AG10803 (cell line): ENCODE data around the gene TNS1.

Experiments used
- DNase-seq: peaks from one replicate; pipeline ENCODE4 v3.0.0; 2010; ENCODE audit warnings: low read depth
- H3K4me3 ChIP-seq: 2 replicates; pipeline ENCODE4 v1.5.1; 2011; ENCODE audit warnings: mild to moderate bottlenecking, low read length, control low read depth
- CTCF ChIP-seq: conservative IDR thresholded peaks from 2 replicates; pipeline ENCODE4 v1.5.1; 2011; ENCODE audit warnings: mild to moderate bottlenecking, low read length, control low read depth, inconsistent platforms

Gene TNS1

DNA sequence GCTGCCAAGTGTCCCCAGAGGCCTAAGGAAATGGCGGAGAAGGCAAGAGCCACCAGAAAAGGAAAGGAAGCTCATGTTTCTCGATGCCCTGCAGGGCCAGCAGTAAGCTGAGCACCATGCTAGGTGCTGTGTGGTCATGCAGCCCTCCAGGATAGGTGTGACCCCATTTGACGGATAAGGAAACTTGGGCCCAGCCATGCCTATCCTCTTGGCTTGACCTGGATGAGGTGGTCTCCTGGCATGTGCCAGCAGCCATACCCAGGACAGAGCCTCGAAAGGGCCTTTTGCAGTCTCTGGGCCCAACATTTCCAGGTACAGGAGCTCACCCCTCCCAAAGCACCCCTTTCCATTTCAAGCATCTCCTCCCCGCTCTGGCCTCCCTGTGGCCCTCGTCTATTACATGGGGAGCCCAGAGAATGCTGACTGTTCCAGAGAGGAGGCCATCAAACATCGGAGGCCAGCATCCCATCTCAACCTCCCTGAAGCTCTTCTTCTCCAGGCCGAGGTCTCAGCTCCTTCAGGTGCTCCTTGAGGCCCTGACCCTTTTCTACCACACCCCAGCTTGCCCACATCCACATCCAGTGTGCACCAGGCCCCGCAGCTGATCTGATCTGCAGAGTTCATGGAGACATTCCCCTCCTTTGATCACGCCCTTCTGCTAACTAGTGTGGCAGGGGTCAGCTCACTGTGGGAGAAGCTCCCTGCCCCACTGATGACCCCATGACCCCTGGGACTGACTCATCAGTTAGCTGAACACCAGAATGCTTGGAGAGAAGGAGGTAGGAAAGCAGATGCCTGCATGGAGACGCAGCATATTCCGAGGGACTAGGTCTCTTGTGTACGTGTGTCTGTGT, 208.4 kb downstream of the TNS1 start:
- H3K4me3 ChIP-seq = no peak overlapping the region
- no peak for DNase-seq
- no peak for TF ChIP-seq CTCF

GRCh38 chr2:217793566-217794132, 209.1 kb downstream of the TNS1 start:
- no peak overlapping the region for H3K4me3 ChIP-seq
- DNase-seq = no peak
- TF ChIP-seq CTCF = no peak

DNA sequence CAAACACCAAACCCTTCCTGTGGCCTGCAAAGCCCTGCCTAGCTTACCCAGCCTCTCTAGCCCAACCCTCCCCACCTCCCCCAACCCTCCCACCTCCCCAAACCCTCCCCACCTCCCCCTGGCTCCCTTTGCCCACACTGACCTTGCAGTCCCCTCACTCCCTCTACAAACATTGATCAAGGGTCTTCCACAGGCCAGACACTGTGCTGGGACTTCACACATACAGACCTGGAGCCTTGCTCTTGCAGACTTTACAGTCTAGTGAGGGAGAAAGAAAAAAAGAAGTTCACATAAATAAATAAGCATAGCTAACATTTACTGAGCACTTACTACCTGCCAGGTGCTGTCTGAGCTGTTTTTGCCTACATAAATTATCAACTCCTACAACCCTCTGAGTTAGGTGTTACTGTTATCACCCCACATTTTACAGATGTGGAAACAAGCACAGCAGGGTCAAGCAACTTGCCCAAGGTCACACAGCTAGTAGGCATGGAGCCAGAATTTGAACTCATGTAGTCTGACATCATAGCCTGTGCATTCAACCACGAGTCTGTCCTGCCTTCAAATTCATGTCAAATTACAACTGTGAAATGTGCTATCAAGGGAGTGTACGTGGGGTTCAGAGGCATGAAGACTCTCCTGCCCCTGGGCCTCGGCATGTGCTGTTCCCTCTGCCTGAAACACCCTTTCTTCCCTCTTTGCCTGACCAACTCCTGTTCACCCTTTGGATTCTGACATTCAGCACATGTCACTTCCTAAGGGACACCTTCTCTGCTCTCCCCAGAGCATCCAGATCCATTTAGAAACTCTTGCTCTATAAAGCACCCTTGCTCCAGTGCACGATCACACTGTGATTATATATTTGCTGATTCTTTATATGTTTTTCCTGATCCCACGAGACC, 209.9 kb downstream of the TNS1 start:
- TF ChIP-seq CTCF = no peak
- peak; percentile 25 for DNase-seq
- H3K4me3 ChIP-seq = no peak overlapping the region

- TF ChIP-seq CTCF = no peak
- DNase-seq = no peak
Measured at GRCh38 chr2:217791551-217791950, 211.2 kb downstream of the TNS1 start.

DNA sequence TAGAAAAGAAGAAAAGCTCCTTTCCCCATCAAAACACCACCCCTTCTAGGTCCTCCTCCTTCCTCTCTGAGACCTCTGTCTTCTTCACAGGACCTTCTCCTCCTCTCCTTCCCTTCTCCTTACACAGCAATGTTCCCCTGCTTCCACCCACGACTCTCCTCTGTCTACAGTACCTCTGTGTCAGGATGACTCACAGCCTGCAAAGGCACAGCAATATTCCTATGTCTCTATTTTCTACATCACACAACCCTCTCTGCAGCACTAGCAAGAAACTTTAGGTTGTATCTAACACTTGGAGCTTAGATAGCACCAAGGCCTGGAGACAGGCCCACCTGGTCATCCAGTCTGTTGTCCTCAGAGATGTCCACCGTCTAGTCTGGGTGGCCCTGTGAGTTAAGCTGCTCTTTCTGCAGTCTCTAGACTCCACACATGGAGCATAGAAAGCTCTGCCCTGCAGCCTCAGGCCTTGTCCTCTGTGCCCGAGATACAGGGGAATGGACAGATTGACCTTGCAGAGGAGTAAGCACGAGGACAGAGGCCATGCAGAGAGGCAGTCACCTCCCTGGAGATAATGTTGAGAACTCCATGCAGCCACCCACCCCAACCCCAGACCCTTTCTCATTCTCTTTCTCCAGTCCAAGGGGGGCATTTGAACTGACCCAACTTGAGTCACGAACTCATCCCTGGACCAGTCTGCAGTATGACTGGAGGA, 212.0 kb downstream of the TNS1 start:
- no peak for TF ChIP-seq CTCF
- peak; percentile 44 for DNase-seq
- no peak overlapping the region for H3K4me3 ChIP-seq

More at GRCh38 chr2:217791551-217791950, 211.2 kb downstream of the TNS1 start:
- no peak overlapping the region for H3K4me3 ChIP-seq

DNA sequence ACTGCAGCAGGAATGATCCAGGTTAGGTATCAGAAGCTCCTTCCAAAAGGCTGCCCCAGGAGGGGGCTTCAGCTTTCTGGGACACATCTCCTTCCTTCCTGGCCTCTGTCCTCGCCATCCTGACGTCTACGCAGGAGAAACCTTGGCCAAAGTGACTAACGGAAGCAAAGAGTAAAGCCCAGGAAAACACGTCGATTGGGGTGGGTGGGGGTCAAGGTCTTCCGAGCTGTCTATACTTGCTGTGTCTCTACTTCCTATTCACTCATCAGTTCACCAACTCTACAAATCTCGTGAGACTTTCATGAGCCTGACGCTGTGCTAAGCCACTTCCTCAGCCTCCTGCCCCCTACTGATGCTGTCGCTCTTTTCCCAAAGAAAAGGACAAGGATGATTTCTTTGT, 212.6 kb downstream of the TNS1 start:
- DNase-seq = no peak
- no peak for TF ChIP-seq CTCF
- H3K4me3 ChIP-seq = no peak overlapping the region
